Activated CD4-positive, alpha-beta T cell treated with anti-CD3 and anti-CD28 coated beads, Interleukin-2, amount 10 ng/mL, durations not matched to agents 24 days and 14 days (primary cell): ENCODE measurements around the gene SATB2. TPM values are rescaled to one million over a fixed set of nuclear protein-coding genes. Genes with fewer than 3 reads are reported as not detected.

Experiments used
- DNase-seq: peaks from one replicate; pipeline ENCODE4 v3.0.0; 2022
- H3K27ac Mint-ChIP-seq: one replicate; pipeline ENCODE4 v1.8.0; 2022; ENCODE audit warnings: mild to moderate bottlenecking, mixed read lengths
- H3K27me3 Mint-ChIP-seq: one replicate; pipeline ENCODE4 v1.8.0; 2022; ENCODE audit warnings: mixed read lengths
- H3K36me3 Mint-ChIP-seq: one replicate; pipeline ENCODE4 v1.8.0; 2022; ENCODE audit warnings: low read depth, mild to moderate bottlenecking, mixed read lengths
- H3K4me1 Mint-ChIP-seq: one replicate; pipeline ENCODE4 v1.8.0; 2021; ENCODE audit warnings: mixed read lengths
- H3K4me3 Mint-ChIP-seq: one replicate; pipeline ENCODE4 v1.8.0; 2022; ENCODE audit warnings: mild to moderate bottlenecking, moderate library complexity, mixed read lengths
- H3K9me3 Mint-ChIP-seq: one replicate; pipeline ENCODE4 v1.8.0; 2021; ENCODE audit warnings: mixed read lengths
- intact Hi-C: fragments of 100-400 bp; cut with micrococcal nuclease; formaldehyde crosslinking; loops from one replicate; pipeline ENCODE4 v1.15.1; 2023
- total RNA-seq: library from RNA; stranded (reverse); gene quantifications from 2 replicates; pipeline ENCODE4 v1.2.3, GENCODE V29; 2022

The SATB2 gene
- total RNA-seq, 1 donor from 2014 or later = not detected

DNA sequence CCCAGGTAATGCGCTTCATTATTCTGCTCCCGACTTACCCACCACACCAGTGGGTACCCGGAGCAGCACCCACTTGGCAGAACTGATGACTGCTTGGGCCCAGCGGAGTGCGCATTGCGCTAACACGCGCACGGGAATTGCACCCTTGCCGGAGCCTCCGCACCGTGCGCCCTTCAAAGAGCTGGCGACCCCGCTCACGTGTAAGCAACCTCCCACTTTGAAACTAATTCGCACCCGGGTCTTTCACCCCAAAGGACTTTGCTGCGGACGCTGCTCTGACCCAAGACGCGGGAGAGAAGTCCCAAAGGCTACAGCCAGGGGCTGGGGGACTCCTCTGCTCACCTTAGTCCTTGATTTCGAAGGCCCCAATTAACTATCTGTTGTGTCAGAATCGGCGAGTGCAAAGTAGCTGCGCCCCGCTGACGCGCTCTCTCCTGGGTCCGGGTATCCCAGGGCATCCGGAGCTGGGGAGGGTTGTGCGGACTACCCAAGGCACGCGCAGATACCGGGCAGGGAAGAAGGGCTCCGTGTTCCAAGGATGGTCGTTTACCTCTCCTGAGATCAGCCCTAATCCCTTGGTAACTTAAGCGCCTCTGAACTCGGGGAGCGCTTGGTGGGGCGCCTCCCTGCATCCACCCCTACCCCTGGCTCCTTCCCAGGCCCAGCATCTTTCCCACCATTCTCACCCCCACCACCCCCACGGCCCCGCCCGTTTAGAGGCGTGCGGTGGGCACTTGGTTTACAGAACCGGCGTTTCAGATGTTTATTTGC, 13.1 kb upstream of the SATB2 start:
- intact Hi-C loops = loop anchor here (1.0 to 2.0 kb wide), 2 partner anchors 11 to 14 kb away; partner anchors contain the start of gene SATB2
- H3K36me3 Mint-ChIP-seq = peaks cover 3% of the 10 kb centered on the region
- peaks cover 2% of the 10 kb centered on the region for H3K4me1 Mint-ChIP-seq
- H3K4me3 Mint-ChIP-seq = no peak overlapping the region
- no peak for DNase-seq
- H3K27ac Mint-ChIP-seq = no peak overlapping the region
- peaks cover 81% of the 10 kb centered on the region for H3K27me3 Mint-ChIP-seq
- H3K9me3 Mint-ChIP-seq = peaks cover 8% of the 10 kb centered on the region

DNA sequence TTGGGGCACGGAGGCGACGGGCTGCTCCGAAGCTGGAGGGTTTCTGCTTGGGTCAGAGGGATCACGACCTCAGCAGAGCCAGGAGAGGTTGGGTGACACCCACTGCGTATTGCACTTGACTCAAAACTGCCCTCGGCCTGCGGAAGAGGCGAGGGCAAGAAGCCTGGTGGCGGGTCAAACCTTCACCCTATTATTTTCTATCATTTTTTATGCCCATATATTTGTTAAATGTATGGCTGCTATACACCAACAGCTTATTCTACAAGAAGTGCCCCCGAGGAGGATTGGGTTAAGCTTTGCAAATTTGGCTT, 12.6 kb upstream of the SATB2 start:
- intact Hi-C loops = loop anchor here (2.0 kb wide), 1 partner anchor 14 kb away; the partner anchor contains the start of gene SATB2
- no peak overlapping the region for H3K27ac Mint-ChIP-seq
- H3K9me3 Mint-ChIP-seq = peaks cover 8% of the 10 kb centered on the region
- H3K4me3 Mint-ChIP-seq = no peak overlapping the region
- no peak for DNase-seq
- peaks cover 86% of the 10 kb centered on the region for H3K27me3 Mint-ChIP-seq
- peaks cover 3% of the 10 kb centered on the region for H3K36me3 Mint-ChIP-seq
- H3K4me1 Mint-ChIP-seq = peaks cover 2% of the 10 kb centered on the region

DNA sequence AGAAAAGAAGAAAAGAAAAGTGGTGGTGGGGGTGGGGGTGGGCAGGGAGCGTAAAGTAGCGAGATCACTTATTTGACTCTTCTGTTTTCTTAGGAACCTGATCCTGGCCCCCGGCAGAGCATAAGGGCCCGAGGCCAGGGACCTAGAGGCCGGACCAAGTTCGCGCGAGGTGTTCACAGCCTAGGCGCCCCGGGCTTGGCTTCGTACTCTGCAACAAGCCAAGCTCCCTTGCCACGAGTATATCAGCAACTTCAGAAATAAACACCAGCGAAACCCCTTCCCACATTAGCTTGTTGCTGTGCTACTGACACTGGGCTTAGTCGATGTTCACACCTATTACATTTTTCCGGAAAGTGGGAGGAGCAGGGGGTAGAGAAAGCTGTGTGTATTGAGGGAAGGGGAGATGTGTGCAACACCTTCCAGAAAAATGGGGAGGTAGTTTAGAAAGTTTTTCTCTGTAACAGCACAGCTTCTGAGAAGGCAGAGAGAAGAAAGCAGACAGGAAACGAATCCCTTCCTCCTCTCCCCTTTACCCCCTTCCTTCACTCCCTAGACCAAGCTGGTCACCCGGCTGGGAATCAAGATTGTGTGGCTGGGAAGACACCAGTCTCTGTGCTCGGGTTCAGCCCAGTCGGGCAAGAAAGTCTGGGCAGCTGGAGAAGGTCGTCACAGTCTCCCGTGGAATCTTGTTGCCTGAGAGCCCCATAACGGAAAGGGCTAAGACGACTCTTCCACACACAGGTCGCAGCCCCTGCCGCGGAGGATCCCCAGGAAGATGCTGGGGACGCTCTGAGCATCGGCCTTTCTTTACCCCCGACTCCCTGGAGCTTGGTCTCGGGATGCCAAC, 12.0 kb upstream of the SATB2 start:
- no peak overlapping the region for H3K27ac Mint-ChIP-seq
- H3K9me3 Mint-ChIP-seq = peaks cover 13% of the 10 kb centered on the region
- H3K27me3 Mint-ChIP-seq = peaks cover 88% of the 10 kb centered on the region
- H3K36me3 Mint-ChIP-seq = peaks cover 8% of the 10 kb centered on the region
- H3K4me3 Mint-ChIP-seq = no peak overlapping the region
- intact Hi-C loops = loop anchor here (2.0 kb wide), 1 partner anchor 13 kb away; the partner anchor contains the start of gene SATB2
- peaks cover 4% of the 10 kb centered on the region for H3K4me1 Mint-ChIP-seq
- DNase-seq = no peak

DNA sequence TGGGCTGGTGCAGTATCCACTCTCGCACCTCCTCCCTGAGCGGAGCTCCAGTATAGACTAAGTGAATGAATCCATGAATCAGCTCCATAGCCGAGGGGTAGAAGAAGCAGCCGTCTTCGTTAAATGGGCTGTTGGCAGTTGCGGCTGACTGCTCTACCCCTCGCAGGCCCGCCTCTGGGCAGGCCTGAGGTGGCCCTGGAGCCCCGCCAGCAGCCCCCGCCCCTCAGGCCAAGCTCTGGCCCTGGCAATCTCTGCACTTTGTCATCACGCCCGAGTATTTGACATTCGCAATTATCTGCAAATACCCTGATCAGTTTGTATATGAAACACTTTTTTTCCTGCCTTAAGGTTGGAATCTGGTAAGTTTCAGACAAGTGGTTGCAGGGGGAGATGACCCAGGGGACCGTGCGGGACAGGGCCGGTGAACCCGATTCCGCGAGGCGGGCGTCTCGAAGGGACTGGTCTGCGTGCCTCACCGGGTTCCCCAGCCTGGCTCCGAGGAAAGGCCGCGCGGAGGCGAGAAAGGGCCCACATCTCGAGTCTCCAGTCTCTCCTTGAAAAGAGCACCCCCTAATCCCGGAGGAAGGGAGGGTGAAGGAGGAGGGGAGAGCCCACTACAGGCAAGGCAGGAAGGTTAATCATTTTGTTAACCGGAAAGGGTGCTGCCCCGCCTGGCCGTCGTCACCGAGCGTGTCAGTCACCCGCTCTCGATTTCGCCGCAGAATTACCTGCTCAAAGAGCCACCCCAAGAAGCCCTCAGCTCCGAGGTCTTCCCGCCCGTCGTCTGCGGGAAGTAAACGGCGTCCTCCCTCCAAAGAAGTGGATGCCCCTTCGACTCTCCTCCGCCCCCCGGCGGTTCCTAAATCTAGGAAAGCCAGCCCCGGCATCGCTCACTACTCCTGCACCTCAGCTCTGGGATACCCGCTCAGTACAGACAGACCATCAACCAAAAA, 11.1 kb upstream of the SATB2 start:
- intact Hi-C loops = no loop called here

DNA sequence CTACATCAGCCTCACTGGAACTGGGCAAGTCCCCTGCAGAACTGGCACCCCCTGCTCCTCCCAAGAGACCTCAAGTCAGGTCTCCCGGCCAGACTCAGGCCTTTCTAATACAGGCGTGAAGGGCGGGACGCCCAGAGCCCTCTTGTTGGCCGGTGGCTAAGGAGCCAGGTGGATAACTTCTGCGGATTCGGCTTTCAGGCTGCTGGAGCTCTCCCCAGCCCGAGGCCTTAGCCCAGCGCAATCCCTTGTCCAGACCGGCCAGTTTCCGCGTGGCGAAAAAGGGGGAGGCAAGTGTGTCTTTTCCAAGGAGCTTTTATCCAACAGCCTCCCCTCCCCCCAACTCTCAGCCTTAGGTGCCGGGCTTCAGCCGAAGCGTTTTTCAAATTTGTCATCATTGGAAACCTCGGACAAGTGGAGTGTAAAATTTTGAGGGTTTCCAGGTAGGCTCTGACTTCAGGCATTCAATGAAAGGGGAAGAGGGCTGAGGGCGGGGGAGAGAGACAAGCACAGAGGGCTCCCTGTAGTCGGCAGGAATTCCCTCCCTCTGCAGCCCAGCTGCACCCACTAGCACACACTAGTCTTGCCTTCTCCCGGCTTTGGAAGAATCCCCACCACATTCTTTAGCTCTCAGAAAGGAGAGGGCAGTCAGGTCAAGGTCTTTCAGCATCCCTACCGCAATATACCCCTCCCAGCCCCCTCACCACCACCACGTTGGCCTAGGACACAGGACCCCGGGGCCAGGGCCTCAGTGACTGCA, 9.5 kb upstream of the SATB2 start:
- H3K4me1 Mint-ChIP-seq = peaks cover 6% of the 10 kb centered on the region
- no peak overlapping the region for H3K4me3 Mint-ChIP-seq
- DNase-seq = peak; percentile 53
- peaks cover 85% of the 10 kb centered on the region for H3K27me3 Mint-ChIP-seq
- peaks cover 8% of the 10 kb centered on the region for H3K36me3 Mint-ChIP-seq
- no peak overlapping the region for H3K27ac Mint-ChIP-seq
- intact Hi-C loops = no loop called here
- H3K9me3 Mint-ChIP-seq = peaks cover 13% of the 10 kb centered on the region

More for the DNA sequence above, 11.1 kb upstream of the SATB2 start:
- H3K4me3 Mint-ChIP-seq = no peak overlapping the region
- DNase-seq = peak; percentile 60
- H3K27me3 Mint-ChIP-seq = peaks cover 84% of the 10 kb centered on the region
- H3K36me3 Mint-ChIP-seq = peaks cover 8% of the 10 kb centered on the region
- H3K4me1 Mint-ChIP-seq = peaks cover 4% of the 10 kb centered on the region
- peak overlapping the region; percentile 48 for H3K27ac Mint-ChIP-seq
- H3K9me3 Mint-ChIP-seq = peaks cover 13% of the 10 kb centered on the region

DNA sequence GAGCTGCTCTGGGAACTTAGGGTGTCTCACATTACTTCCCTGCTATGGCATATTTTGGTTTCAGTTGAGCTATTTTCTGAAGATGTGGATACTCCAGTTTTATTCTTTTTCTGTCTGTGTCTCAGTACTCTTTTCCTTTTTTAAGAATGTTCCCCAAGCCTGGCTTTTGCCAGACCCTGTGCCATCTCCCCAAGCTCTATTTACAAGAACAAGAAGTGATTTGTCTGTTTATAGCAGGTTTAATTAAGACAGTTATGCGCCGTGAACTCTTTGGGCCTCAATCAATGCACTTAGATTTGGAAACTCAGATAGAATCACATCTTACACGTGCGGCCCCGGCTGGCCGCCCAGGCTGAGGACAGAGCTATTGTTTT, 8.9 kb upstream of the SATB2 start:
- H3K27ac Mint-ChIP-seq = no peak overlapping the region
- peaks cover 81% of the 10 kb centered on the region for H3K27me3 Mint-ChIP-seq
- H3K4me3 Mint-ChIP-seq = no peak overlapping the region
- peaks cover 13% of the 10 kb centered on the region for H3K9me3 Mint-ChIP-seq
- peaks cover 8% of the 10 kb centered on the region for H3K36me3 Mint-ChIP-seq
- DNase-seq = no peak
- peaks cover 6% of the 10 kb centered on the region for H3K4me1 Mint-ChIP-seq
- intact Hi-C loops = no loop called here

DNA sequence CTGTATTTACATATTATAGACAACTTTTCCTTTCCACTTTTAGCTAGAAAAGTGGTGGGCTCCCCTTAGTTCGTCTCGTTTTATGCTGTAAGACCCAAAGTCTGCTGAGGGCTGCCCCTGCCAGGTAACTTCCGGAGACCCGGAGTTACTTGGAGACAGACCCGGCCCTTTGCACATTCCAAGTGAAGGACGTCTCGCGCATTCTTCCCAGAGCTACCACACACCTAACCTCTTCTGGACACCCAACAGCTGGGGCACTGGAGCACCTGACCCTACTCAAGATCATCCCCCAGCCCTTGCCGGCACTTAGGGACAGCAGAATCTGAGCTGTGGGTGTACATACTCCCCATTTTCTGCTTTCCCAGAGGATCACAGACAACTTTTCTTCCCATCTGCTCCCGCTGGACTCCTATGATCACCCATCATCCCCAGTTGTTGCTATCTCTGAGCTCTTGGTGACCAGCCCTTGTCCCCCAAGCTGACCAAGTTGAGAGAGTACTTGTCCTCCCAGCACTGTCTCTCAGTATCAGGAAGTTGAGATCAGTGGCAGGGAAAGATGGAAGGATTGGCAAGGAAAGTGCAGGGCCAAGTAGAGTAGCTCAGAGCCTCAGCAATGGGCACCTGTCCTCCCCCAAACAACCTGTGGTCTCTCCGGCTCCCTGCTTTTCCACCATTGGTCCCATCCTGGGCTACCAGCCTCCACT, 8.4 kb upstream of the SATB2 start:
- peak; percentile 28 for DNase-seq
- Mint-ChIP-seq H3K9me3 (peaks cover 16% of the 10 kb centered on the region), H3K27ac (no peak overlapping the region), H3K36me3 (peaks cover 8% of the 10 kb centered on the region), H3K27me3 (peaks cover 79% of the 10 kb centered on the region), H3K4me1 (peaks cover 6% of the 10 kb centered on the region), H3K4me3 (no peak overlapping the region)
- intact Hi-C loops = no loop called here

DNA sequence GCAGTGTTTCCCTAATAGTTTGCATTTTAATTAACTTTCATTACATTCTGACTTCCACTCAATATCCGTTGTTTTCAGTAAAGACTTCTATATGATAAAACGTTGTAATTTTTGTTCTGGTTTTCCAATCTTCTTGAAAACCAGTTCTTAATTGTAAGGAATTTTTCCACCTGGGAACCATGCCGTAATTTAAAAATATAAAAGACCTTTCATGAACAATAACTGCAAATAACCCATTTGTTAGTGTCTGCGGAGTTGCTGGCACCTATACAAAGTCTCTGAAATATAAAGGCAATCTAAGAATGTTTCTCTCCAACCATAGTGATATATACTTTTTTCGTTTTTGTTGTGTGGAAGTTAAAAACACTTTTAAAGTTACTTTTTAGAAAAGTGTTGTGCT, 7.7 kb upstream of the SATB2 start:
- intact Hi-C loops = no loop called here
- no peak overlapping the region for H3K4me3 Mint-ChIP-seq
- H3K27ac Mint-ChIP-seq = peak overlapping the region; percentile 74
- peaks cover 79% of the 10 kb centered on the region for H3K27me3 Mint-ChIP-seq
- no peak for DNase-seq
- H3K36me3 Mint-ChIP-seq = peaks cover 8% of the 10 kb centered on the region
- peaks cover 9% of the 10 kb centered on the region for H3K4me1 Mint-ChIP-seq
- peaks cover 17% of the 10 kb centered on the region for H3K9me3 Mint-ChIP-seq

DNA sequence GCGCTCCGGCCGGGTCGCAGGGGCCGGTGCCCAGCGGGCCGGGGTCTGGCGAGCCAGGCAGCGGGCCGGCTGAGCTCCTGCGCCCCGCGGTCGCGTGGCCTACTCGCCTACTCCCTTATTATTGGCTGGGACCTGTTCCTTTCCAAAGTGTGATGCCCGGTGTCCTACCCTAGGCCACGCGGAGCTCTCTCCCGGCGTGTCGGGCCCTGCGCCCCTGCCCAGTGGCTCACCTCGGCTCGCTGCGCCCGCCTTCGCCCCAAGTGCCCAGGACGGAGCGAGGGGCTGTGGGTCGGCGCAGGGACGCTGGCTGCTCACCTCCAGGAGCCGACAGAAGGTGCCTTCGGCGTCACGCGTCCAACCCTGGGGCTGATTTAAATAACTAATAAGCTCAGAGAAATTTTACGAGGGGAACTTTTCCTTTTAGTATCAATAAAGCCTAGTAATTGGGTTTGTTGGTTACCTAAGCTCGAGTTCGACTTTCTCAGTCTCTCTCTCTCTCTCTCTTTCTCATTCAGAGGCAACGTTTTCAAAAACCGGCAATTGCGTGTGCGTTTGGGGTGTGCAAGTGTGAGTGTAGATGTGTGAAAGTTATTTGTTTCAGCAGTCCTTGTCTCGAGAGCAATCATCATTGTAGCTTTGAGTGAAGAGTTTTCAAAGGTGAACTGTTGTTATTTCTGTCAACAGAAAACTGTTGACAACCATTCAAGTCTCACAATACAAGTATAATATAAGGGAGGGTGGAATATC, 7.0 kb upstream of the SATB2 start:
- intact Hi-C loops = no loop called here
- H3K4me1 Mint-ChIP-seq = peaks cover 13% of the 10 kb centered on the region

DNA sequence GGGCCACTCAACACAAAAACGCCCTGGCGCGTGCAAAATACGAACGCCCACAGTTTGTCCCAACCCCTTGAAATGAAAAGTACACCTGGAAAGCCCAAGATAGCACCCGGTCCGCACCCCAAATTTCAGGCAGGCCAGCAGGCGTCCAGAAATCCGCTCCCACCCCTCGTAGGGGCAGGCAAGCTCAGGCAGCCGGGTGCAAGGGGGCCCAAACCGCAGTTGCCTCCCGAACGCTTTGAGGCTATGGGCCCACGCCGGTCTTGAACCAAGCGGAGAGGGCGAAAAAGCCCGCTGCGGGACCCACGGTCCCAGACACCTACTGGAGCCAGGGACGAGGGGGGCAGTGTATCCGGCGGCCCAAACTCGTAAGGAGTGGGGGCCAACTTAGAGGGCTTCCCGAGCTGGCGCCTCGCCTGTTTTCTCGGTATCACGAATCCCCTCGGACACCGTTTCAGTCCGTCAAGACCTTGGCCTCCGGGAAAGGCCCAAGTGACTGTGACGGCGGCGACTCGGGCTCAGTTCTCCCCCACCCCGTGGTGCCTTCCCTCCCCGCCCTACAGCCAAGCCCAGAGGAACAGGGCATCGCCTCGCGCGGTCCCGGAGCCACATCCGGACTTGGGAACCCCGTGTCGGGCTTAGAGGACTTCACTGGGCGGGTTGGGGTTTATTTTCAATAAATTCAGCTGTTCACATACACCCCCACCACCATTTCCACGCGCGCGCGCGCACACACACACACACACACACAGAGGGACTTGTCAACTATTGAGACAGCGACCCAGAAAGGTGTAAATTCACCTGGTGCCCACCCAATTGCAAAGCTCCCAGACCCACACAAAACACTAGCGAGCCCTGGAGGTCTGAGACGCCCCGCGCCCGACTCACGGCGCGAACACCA, 6.2 kb upstream of the SATB2 start:
- H3K27me3 Mint-ChIP-seq = peaks cover 77% of the 10 kb centered on the region
- peak; percentile 61 for DNase-seq
- peaks cover 20% of the 10 kb centered on the region for H3K9me3 Mint-ChIP-seq
- H3K27ac Mint-ChIP-seq = no peak overlapping the region
- H3K4me3 Mint-ChIP-seq = peak overlapping the region; percentile 51
- intact Hi-C loops = no loop called here
- peaks cover 17% of the 10 kb centered on the region for H3K4me1 Mint-ChIP-seq
- H3K36me3 Mint-ChIP-seq = peaks cover 10% of the 10 kb centered on the region

More for the DNA sequence above, 7.0 kb upstream of the SATB2 start:
- no peak overlapping the region for H3K4me3 Mint-ChIP-seq
- H3K27me3 Mint-ChIP-seq = peaks cover 80% of the 10 kb centered on the region
- H3K9me3 Mint-ChIP-seq = peaks cover 20% of the 10 kb centered on the region
- peaks cover 8% of the 10 kb centered on the region for H3K36me3 Mint-ChIP-seq
- DNase-seq = no peak
- H3K27ac Mint-ChIP-seq = peak overlapping the region; percentile 74

DNA sequence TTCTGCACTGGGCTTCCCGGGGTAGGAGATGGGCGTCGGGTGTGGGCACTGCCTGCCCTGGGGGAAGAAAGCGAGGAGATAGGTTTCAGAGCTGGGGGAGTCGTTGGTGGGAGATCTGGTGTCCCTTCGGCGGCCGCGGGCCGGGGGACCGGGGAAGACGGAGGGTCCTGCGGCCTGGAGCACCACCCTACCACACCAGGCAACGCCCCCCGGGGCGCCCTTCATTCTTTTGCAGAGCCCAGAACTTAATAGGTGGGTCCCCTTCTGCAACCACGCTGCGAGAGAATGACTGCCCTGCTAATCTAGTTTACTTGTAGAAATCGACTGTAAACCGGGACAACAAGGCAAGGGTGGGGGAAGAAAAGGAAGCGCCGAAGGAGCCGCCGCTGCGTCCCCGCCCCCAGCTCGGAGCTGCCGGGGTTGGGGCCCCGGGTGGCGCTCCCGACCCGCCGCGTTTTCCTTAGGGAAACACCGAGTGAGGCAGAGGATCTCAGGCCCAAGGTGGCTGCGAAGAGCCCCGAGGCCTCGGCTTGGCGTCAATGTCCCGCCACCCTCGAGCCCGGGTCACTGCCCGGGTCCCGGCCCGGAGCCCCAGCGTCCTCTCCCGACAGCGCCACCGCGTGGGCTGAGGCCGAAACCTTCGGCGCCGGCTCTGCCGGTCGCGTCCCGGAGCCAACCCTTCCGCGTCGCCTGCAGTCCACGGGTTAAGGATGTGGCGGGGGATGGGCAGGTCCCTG, 5.4 kb upstream of the SATB2 start:
- peaks cover 69% of the 10 kb centered on the region for H3K27me3 Mint-ChIP-seq
- H3K9me3 Mint-ChIP-seq = peaks cover 20% of the 10 kb centered on the region
- intact Hi-C loops = no loop called here
- H3K4me3 Mint-ChIP-seq = peak overlapping the region; percentile 51
- H3K27ac Mint-ChIP-seq = peak overlapping the region; percentile 29
- peaks cover 15% of the 10 kb centered on the region for H3K4me1 Mint-ChIP-seq
- peak; percentile 85 for DNase-seq
- peaks cover 9% of the 10 kb centered on the region for H3K36me3 Mint-ChIP-seq
